Tongue (tissue), 2 donors: ENCODE results near the gene SLC20A1. TPM values are rescaled to one million over a fixed set of nuclear protein-coding genes. Genes with fewer than 3 reads are reported as not detected.
"Not testable (repeated sequence)": the region's sequence is repeated elsewhere in the genome, so short reads cannot be mapped to it uniquely, and the experiment has no call there.

ENCODE experiments used
- DNase-seq: peaks from one replicate; pipeline ENCODE4 v3.0.0-alpha.2; 2015
- total RNA-seq: library from RNA; depleted of rRNA; stranded (reverse); fragments of >200 nt; gene quantifications from one replicate; pipeline ENCODE4 v1.2.3, GENCODE V29; 2014

Gene SLC20A1
- total RNA-seq, result 22.8 TPM

GRCh38 chr2:112645310-112646101 lies at the start of gene SLC20A1:
Gene SLC20A1, plus strand, starts transcription at chr2:112645939. Its CDS starts 890 bp downstream, at chr2:112646829.
- peak; percentile 96 for DNase-seq

GRCh38 chr2:112597537-112598322 lies 48.0 kb upstream of the SLC20A1 start:
- no peak for DNase-seq

DNA sequence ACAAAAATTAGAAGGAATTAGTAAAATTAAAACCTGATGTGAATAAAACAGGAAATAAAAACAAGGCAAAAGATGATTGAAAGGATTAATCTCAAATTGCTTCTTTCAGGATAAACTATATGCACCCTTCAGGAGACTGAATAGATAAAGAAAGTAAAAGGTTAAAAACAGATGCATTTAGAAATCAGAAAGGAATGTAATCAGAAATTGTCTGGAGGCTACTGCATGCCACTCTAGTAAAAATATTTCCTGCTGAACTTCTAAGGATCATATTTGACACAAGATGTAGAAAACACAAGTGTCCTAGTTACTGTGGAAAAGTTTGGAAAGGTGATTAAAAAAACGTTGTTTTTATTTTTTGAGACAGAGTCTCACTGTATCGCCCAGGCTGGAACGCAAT lies 45.1 kb upstream of the SLC20A1 start:
- no peak for DNase-seq

- no peak for DNase-seq
Observed at GRCh38 chr2:112601754-112602153, 44.0 kb upstream of the SLC20A1 start.

GRCh38 chr2:112602917-112603316 lies 42.8 kb upstream of the SLC20A1 start:
- no peak for DNase-seq

DNA sequence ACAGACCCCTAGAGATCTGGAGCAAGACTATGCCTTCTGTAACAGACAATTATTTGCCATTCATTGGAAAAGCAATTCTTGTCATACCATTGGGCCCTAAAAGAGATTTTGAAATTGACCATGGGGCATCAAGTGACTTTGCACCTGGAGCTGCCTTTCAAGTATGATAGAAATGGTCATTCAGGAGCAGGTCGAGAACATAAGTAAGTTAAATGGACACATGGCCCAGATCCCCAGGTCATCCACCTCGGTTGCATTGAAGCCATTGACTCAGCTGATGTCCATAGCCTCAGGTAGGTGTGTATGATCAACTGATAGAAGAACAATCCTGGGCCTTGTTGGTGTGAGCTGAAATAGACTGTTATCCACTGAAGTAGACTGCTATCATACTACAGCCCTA lies 42.0 kb upstream of the SLC20A1 start:
- no peak for DNase-seq

DNA sequence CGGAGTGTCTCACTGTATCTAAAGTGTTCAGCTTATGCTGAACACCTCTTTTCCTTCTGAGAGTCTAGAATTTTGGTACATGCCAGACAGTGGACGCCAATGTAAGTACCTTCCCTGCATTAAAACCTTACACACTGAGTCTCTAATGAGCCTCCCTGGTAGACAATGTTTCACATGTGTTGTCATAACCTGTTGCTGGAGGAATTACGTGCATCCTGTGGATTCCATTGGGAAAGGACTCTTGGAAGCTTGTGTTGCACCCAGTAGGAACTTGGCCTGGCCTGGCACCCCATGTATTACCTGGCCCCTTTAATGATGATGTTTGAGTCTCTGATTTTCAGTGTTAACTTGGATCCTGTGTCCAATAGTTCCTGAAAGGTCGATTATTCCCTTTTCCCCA lies 40.8 kb upstream of the SLC20A1 start:
- no peak for DNase-seq

GRCh38 chr2:112605926-112606325 lies 39.8 kb upstream of the SLC20A1 start:
- DNase-seq, result no peak

- no peak for DNase-seq
Observed at GRCh38 chr2:112606547-112606946, 39.2 kb upstream of the SLC20A1 start.

DNA sequence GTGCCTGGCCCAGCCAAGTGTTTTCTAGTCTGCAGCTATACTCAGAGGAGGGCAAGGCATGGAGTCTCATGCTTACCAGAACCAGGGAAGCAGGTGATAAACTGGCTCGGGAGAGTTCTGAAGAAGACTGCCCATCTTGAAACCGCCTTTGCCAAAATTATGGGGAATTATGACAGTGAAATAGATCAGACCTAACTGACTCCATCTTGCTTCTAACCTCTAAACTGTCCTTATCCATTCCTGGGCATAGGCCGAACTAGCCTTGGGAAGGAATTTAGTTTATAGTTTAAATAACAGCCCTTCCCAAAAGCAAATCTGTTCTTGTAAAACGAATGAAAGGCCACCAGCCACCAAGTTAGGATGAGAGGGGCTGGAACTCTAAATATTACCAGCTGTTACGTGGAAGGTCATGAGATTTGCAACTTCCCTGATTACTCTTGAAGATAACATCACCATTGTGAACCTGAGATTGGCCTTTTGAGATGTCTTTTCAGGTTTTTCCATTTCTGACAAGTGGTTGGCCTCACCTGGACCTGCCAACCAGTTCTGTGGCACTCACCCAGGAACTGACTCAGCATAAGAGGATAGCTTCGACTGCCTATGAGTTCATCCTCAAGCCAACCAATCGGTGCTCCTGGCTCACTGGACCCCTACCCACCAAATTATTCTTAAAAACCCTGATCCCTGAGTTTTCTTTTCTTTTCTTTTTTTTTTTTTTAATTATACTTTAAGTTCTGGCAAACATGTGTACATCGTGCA lies 37.9 kb upstream of the SLC20A1 start:
- no peak for DNase-seq

DNA sequence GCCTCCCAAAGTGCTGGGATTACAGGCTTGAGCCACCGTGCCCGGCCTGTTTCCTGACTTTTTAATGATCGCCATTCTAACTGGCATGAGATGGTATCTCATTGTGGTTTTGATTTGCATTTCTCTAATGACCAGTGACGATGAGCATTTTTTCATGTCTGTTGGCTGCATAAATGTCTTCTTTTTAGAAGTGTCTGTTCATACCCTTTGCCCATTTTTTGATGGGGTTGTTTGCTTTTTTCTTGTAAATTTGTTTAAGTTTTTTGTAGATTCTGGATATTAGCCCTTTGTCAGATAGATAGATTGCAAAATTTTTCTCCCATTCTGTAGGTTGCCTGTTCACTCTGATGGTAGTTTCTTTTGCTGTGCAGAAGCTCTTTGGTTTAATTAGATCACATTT lies 36.4 kb upstream of the SLC20A1 start:
- DNase-seq, result not testable (repeated sequence)

DNA sequence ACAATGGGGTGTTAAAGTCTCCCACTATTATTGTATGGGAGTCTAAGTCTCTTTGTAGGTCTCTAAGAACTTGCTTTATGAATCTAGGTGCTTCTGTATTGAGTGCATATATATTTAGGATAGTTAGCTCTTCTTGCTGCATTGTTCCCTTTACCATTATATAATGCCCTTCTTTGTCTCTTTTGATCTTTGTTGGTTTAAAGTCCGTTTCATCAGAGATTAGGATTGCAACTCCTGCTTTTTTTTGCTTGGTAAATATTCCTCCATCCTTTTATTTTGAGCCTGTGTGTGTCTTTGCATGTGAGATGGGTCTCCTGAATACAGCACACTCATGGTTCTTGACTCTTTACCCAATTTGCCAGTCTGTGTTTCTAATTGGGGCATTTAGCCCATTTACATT lies 33.5 kb upstream of the SLC20A1 start:
- not testable (repeated sequence) for DNase-seq

DNA sequence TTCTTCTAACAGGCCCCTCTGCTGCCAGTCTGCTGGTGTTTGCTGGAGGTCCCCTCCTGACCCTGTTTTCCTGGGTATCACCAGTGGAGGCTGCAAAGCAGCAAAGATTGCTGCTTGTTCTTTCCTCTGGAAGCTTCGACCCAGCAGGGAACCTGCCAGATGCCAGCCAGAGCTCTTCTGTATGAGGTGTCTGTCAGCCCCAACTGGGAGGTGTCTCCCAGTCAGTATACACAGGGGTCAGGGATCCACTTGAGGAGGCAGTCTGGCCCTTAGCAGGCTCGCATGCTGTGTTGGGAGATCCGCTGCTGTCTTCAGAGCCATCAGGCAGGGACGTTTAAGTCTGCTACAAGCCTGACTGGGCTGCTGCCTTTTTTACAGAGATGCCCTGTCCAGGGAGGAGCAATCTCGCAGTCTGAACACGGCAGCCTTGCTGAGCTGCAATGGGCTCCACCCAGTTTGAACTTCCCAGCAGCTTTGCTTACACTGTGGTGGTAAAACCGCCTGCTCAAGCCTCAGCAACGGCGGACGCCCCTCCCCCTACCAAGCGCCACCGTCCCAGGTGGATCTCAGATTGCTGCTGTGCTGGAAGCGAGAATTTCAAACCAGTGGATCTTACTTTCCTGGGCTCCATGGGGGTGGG lies 31.4 kb upstream of the SLC20A1 start:
- no peak for DNase-seq

DNA sequence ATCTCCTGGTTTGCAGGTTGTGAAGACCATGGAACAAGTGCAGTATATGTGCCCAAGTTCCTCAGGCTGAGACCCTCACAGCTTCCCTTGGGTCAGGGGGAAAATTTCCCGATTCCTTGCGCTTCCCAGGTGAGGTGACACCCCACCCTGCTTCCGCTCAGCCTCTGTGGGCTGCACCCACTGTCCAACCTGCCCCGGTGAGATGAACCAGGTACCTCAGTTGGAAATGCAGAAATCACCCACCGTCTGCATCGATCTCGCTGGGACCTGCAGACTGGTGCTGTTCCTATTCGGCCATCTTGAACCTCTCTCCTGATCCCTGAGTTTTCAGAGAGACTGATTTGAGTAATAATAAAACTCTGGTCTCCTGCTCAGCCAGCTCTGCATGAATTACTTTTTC lies 30.7 kb upstream of the SLC20A1 start:
- no peak for DNase-seq

GRCh38 chr2:112615798-112616197 lies 29.9 kb upstream of the SLC20A1 start:
- DNase-seq, result not testable (repeated sequence)

DNA sequence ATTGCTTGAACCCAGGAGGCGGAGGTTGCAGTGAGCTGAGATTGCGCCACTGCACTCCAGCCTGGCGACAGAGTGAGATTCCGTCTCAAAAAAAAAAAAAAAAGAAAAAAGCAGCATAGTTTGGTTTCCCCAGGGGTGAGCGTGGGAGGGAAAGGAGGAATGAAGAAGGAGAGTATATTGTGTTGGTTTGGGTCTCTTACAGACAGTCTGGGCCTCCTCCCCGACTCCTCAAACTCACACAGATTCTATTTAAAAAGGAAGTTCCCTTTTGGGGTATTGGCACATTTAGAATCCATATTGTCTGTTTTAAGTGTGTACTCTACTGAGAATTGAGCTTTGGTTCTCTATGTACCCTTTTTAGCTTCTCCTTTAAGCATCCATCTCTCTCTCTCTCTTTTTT lies 27.4 kb upstream of the SLC20A1 start:
- no peak for DNase-seq

- DNase-seq, result no peak
Observed at GRCh38 chr2:112621790-112622527, 23.8 kb upstream of the SLC20A1 start.

GRCh38 chr2:112622528-112622849 lies 23.2 kb upstream of the SLC20A1 start:
- DNase-seq, result no peak

- no peak for DNase-seq
Observed at GRCh38 chr2:112623913-112624777, 21.6 kb upstream of the SLC20A1 start.

DNA sequence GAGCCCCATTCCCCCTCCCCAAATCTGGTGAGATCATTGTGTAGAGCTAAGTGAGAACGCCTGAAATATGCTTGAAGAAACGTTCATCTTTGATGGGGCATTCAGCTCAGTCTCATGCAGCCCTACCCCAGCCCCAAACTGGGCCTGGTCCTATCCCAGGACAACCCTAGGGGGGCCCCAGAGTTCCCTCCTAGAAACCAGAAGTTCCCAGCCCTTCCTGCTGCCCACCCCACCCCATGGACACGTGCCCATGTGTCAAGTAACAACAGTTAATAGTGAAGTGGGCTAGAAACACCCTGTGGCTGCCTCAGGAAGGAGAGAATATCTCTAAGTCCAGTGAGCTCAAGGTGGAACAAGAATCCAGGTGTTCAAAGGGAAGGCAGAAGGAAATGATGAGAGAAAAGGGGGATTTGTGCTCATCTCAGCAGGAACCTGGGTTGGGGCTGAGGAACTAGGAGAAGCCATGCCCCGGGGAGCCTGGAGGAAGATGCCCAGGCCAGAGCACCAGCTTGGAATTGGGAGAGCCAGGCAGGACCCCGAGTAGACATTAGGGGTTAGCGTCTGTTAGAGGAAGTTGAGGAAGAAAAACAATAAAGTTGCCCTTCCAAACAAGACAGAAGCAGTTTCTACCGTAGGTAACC lies 20.1 kb upstream of the SLC20A1 start:
- DNase-seq, result no peak
